ENCODE data around the gene NR1H4.

NR1H4 gene

DNA sequence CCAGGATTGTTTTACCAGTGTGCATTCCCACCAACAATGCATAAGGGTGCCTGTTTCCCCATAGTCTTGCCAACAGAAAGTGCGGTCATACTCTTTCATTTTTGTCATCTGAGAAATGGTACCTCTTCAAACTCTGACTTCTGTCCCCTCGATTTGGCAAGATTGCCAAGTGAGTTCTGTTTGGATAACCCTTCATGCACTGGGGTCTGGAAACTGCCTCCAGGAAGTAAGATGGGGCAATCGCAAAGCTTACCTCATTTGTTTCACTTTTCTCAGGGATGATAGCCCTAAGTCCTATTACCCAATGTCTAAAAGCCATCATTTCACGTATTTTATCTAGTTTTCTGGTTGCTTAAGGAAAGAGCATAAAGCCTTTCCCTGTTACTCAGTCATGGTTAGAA, 28.6 kb upstream of the NR1H4 start:
- Histone ChIP-seq H3K36me3 (ENCODE audit: control insufficient read depth, insufficient read depth, low read length) (no peaks in the 10 kb centered on the region), H3K4me1 (ENCODE audit: control insufficient read depth, insufficient read depth, low read length, poor library complexity, severe bottlenecking) (no peaks in the 10 kb centered on the region), H3K4me3 (ENCODE audit: extremely low read depth, insufficient read depth, low read length, poor library complexity, severe bottlenecking) (no peak overlapping the region), H3K27ac (ENCODE audit: low read depth, low read length, severe bottlenecking) (no peak overlapping the region), H3K9me3 (ENCODE audit: control insufficient read depth, low read length) (no peaks in the 10 kb centered on the region)
- 92 to 93% methylated on average over 3 of the region's 4 CpGs for WGBS, 2 experiments (ENCODE audit: insufficient coverage in 2 of 2)

DNA sequence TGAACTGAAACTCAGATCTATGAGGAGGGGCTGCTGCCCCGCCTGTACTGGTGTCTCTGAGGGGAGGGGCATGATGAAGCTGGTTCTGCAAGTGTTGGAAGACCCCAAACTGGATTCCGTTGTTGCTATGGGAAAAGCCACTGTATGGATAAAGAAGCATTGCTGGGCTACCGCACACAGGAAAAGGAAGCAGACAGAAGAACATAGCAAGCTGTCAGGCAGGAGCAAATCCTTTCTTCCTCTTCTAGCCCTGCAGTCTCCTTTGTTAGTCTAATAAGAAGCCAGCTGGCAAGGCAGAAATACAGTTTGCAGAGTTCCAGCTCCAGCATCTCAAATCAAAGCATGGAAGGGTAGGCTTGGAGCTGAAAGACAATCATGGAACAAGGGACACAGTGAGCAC, 26.3 kb upstream of the NR1H4 start:
- WGBS, 2 experiments (ENCODE audit: insufficient coverage in 2 of 2), result 54 to 59% methylated on average over 3 of the region's 3 CpGs
- Histone ChIP-seq H3K27ac (ENCODE audit: low read depth, low read length, severe bottlenecking) (no peak overlapping the region), H3K36me3 (ENCODE audit: control insufficient read depth, insufficient read depth, low read length) (no peaks in the 10 kb centered on the region), H3K9me3 (ENCODE audit: control insufficient read depth, low read length) (no peaks in the 10 kb centered on the region), H3K4me1 (ENCODE audit: control insufficient read depth, insufficient read depth, low read length, poor library complexity, severe bottlenecking) (no peaks in the 10 kb centered on the region), H3K4me3 (ENCODE audit: extremely low read depth, insufficient read depth, low read length, poor library complexity, severe bottlenecking) (no peak overlapping the region)

DNA sequence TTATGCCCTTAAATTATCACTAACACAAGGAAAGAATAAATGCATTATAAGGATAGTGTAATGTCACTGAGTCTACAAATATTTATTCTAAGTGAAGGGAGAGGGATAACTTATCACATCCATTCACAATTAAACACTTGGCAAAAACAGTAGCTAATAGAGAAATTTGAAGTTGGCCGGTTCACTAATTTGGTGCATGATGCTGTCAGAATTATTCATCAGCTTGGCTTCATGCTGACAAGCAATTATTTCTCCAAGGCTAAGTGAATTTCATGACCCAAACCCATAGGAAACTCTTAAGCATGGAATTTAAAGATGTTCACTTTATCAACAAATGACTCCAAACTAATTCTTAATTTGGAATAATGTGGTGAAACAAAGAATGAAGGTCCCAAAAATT, 25.0 kb upstream of the NR1H4 start:
- no peaks in the 10 kb centered on the region for H3K36me3 ChIP-seq (ENCODE audit: control insufficient read depth, insufficient read depth, low read length)
- 100% methylated on average over 1 of the region's 1 CpG; no CpG with 5 or more reads in 1 of the 2 experiments for WGBS, 2 experiments (ENCODE audit: insufficient coverage in 2 of 2)
- H3K4me1 ChIP-seq (ENCODE audit: control insufficient read depth, insufficient read depth, low read length, poor library complexity, severe bottlenecking), result no peaks in the 10 kb centered on the region
- no peaks in the 10 kb centered on the region for H3K9me3 ChIP-seq (ENCODE audit: control insufficient read depth, low read length)
- no peak overlapping the region for H3K4me3 ChIP-seq (ENCODE audit: extremely low read depth, insufficient read depth, low read length, poor library complexity, severe bottlenecking)
- no peak overlapping the region for H3K27ac ChIP-seq (ENCODE audit: low read depth, low read length, severe bottlenecking)

DNA sequence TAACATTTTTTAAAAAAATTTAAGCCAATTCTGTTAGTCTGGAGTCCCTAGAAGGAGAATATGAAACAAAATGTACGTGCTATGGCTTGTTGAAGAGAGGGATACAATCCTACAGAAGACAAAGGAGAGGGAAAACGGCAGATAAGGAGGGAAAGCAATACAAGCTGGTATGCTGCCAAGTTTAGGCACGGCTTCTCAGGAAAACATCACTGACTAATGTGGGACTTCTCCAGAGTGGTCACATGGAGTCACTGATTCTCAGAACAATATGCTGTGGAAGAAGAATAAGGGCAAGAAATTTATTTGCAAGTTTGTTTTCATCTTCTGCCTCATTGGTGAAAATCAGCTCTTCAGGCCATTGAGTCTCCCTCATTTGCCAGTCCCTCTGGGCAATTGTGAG, 22.9 kb upstream of the NR1H4 start:
- Histone ChIP-seq H3K4me3 (ENCODE audit: extremely low read depth, insufficient read depth, low read length, poor library complexity, severe bottlenecking) (no peak overlapping the region), H3K9me3 (ENCODE audit: control insufficient read depth, low read length) (no peaks in the 10 kb centered on the region), H3K36me3 (ENCODE audit: control insufficient read depth, insufficient read depth, low read length) (no peaks in the 10 kb centered on the region), H3K27ac (ENCODE audit: low read depth, low read length, severe bottlenecking) (no peak overlapping the region), H3K4me1 (ENCODE audit: control insufficient read depth, insufficient read depth, low read length, poor library complexity, severe bottlenecking) (no peaks in the 10 kb centered on the region)
- WGBS, 2 experiments (ENCODE audit: insufficient coverage in 2 of 2), result 90 to 91% methylated on average over 3 of the region's 3 CpGs

DNA sequence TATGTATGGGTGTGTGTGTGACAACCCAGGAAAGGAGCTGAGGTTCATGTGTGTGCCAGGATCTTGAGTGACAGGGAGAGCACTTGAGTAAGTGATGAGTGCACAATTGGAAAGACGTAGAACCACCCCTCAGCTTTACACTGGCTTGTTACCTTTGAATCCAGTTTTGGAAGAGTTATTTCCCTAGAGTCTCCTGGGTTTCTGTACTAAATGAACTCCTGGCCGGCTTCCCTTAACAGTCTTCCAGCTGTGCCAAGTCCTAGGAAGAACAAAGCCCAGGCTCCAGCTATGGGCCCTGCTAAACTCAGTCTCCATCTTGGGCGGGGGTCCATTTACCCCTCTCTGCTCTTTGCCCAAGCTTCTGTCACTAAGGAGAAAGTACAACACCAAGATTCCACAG, 19.7 kb upstream of the NR1H4 start:
- 75% methylated on average over 1 of the region's 3 CpGs; no CpG with 5 or more reads in 1 of the 2 experiments for WGBS, 2 experiments (ENCODE audit: insufficient coverage in 2 of 2)
- no peak overlapping the region for H3K4me3 ChIP-seq (ENCODE audit: extremely low read depth, insufficient read depth, low read length, poor library complexity, severe bottlenecking)
- no peak overlapping the region for H3K27ac ChIP-seq (ENCODE audit: low read depth, low read length, severe bottlenecking)
- H3K4me1 ChIP-seq (ENCODE audit: control insufficient read depth, insufficient read depth, low read length, poor library complexity, severe bottlenecking), result no peaks in the 10 kb centered on the region
- H3K9me3 ChIP-seq (ENCODE audit: control insufficient read depth, low read length), result no peaks in the 10 kb centered on the region
- no peaks in the 10 kb centered on the region for H3K36me3 ChIP-seq (ENCODE audit: control insufficient read depth, insufficient read depth, low read length)

DNA sequence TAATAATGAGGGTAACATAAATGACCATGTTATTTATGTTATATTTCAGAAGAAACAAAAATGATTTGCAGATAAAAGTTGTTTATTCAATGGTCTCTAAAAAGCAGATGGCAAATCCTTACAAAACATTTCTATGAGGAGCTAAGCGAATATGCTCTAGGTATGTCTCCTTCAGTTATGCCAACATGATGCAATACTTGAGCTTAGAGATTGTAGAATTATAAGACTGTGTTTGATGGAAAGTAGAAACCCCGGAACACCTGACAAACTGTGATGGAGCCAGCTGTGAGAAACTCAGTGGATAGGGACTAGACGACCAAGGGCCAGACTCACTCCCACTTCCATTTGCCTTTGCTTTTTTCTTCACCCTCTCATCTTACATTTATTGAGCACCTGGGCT, 17.8 kb upstream of the NR1H4 start:
- Histone ChIP-seq H3K36me3 (ENCODE audit: control insufficient read depth, insufficient read depth, low read length) (no peaks in the 10 kb centered on the region), H3K9me3 (ENCODE audit: control insufficient read depth, low read length) (no peaks in the 10 kb centered on the region), H3K27ac (ENCODE audit: low read depth, low read length, severe bottlenecking) (no peak overlapping the region), H3K4me3 (ENCODE audit: extremely low read depth, insufficient read depth, low read length, poor library complexity, severe bottlenecking) (no peak overlapping the region), H3K4me1 (ENCODE audit: control insufficient read depth, insufficient read depth, low read length, poor library complexity, severe bottlenecking) (no peaks in the 10 kb centered on the region)
- WGBS, 2 experiments (ENCODE audit: insufficient coverage in 2 of 2), result 89% methylated on average over 1 of the region's 3 CpGs; no CpG with 5 or more reads in 1 of the 2 experiments

DNA sequence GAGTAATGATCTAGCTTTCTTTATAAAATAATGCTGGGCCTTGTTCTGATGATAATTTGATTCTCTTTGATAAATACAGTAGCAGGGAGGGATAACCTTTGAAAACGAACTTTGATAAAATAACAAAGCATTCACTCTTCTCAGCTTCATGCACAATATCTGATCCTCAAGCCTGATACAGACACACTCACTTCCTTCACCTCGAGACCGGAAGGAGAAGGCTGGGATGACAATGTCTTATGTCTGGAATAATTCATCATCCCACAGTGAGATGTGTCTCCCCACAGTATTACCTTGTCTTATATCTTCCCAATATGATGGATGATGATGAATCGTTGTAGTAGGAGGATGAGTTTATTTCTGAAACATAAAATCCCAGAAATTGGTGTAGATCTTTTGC, 15.5 kb upstream of the NR1H4 start:
- Histone ChIP-seq H3K4me1 (ENCODE audit: control insufficient read depth, insufficient read depth, low read length, poor library complexity, severe bottlenecking) (no peaks in the 10 kb centered on the region), H3K9me3 (ENCODE audit: control insufficient read depth, low read length) (no peaks in the 10 kb centered on the region), H3K36me3 (ENCODE audit: control insufficient read depth, insufficient read depth, low read length) (no peaks in the 10 kb centered on the region), H3K4me3 (ENCODE audit: extremely low read depth, insufficient read depth, low read length, poor library complexity, severe bottlenecking) (no peak overlapping the region), H3K27ac (ENCODE audit: low read depth, low read length, severe bottlenecking) (no peak overlapping the region)
- WGBS, 2 experiments (ENCODE audit: insufficient coverage in 2 of 2), result 100% methylated on average over 2 of the region's 4 CpGs; no CpG with 5 or more reads in 1 of the 2 experiments

DNA sequence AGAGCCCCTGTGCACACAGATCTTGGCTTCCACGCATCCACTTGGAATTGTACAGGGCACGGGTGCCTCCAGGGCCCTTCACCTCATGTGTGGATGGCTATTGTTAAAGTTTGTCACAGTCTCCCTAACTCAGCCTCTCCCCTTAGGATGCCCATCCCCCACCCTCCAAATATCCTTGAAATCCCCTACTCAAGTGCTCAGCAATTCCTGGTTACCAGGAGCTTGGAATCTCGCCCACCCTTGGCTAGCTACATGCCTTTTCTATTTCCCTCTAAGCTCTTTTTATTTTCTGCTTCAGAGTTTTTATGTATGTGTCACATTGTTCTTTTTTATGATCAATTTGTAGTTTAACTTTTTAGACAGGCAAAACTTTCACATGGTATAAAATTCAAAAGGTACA, 13.0 kb upstream of the NR1H4 start:
- no peak overlapping the region for H3K27ac ChIP-seq (ENCODE audit: low read depth, low read length, severe bottlenecking)

DNA sequence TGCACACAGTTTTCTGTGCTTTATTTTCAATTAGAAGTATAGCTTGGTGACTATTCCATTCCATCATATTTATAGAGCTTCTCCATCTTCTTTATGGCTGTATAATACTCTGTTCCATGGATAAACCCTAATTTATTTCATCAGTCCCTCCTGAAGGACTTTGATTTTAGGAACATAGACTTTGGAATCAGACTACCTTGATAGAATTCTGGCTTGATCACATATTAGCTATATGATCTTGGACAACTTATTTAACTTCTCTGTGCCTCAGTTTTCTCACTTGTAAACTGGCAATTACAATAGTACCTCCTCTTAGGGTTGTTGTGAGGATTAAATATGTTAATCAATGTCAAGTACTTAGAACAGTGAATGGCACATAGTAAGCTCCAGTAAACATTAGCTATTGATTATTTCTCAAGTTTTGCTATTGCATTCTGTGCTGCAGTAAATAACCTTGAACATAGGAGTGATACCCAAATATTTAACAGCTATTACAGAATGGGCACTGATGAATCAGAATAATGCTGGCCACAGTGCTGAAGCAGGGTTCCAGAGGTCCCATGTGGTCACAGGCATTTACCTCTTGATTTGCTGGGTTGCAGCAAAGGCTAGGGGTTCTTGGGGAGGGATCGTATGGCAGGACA, 12.2 kb upstream of the NR1H4 start:
- no peaks in the 10 kb centered on the region for H3K4me1 ChIP-seq (ENCODE audit: control insufficient read depth, insufficient read depth, low read length, poor library complexity, severe bottlenecking)
- no peak overlapping the region for H3K27ac ChIP-seq (ENCODE audit: low read depth, low read length, severe bottlenecking)
- 80% methylated on average over 1 of the region's 1 CpG; no CpG with 5 or more reads in 1 of the 2 experiments for WGBS, 2 experiments (ENCODE audit: insufficient coverage in 2 of 2)
- H3K4me3 ChIP-seq (ENCODE audit: extremely low read depth, insufficient read depth, low read length, poor library complexity, severe bottlenecking), result no peak overlapping the region
- H3K36me3 ChIP-seq (ENCODE audit: control insufficient read depth, insufficient read depth, low read length), result no peaks in the 10 kb centered on the region
- H3K9me3 ChIP-seq (ENCODE audit: control insufficient read depth, low read length), result no peaks in the 10 kb centered on the region

More for the DNA sequence above, 13.0 kb upstream of the NR1H4 start:
- H3K36me3 ChIP-seq (ENCODE audit: control insufficient read depth, insufficient read depth, low read length), result no peaks in the 10 kb centered on the region
- WGBS, 2 experiments (ENCODE audit: insufficient coverage in 2 of 2), result 80% methylated on average over 2 of the region's 3 CpGs; no CpG with 5 or more reads in 1 of the 2 experiments
- no peaks in the 10 kb centered on the region for H3K9me3 ChIP-seq (ENCODE audit: control insufficient read depth, low read length)
- no peaks in the 10 kb centered on the region for H3K4me1 ChIP-seq (ENCODE audit: control insufficient read depth, insufficient read depth, low read length, poor library complexity, severe bottlenecking)
- H3K4me3 ChIP-seq (ENCODE audit: extremely low read depth, insufficient read depth, low read length, poor library complexity, severe bottlenecking), result no peak overlapping the region

DNA sequence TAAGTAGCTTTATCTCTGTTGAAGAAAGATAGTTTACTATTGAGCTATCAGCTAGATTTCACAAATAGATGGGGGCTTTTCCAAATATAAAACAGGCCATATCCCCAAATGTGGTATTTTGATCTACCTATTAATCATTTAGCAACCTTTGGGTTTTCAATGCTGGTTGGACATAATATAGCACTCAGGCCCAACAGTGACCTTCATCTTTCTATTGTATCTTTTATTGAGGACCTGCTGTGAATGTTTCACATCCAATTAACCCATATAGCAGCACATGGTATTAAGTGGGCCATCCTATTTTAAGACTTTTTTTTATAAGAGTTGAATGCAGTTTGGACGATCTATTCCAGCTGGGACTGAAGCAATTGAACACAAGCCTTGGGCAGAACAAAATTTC, 10.0 kb upstream of the NR1H4 start:
- no CpG with 5 or more reads among the region's 1 CpG for WGBS, 2 experiments (ENCODE audit: insufficient coverage in 2 of 2)
- Histone ChIP-seq H3K9me3 (ENCODE audit: control insufficient read depth, low read length) (no peaks in the 10 kb centered on the region), H3K4me1 (ENCODE audit: control insufficient read depth, insufficient read depth, low read length, poor library complexity, severe bottlenecking) (no peaks in the 10 kb centered on the region)

DNA sequence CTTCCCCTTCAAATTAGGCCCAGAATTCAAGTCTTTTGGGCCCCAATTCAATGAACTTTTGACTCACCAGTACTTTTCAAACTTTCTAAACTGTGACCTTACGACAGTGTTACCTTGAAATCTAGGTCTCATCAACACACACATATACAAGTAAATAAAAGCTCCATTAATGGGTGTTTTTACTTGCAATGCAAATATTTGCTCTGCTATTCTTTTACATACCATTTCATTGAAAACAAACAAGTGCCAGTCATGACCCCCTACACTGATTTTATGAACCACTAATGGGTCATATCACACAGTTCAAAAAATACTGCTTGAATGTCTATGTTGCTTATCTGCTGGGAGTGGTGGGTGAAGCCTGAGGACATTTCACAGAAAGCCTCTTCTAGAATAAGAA, 9.1 kb upstream of the NR1H4 start:
- Histone ChIP-seq H3K4me1 (ENCODE audit: control insufficient read depth, insufficient read depth, low read length, poor library complexity, severe bottlenecking) (no peaks in the 10 kb centered on the region), H3K27ac (ENCODE audit: low read depth, low read length, severe bottlenecking) (no peak overlapping the region), H3K36me3 (ENCODE audit: control insufficient read depth, insufficient read depth, low read length) (no peaks in the 10 kb centered on the region), H3K9me3 (ENCODE audit: control insufficient read depth, low read length) (no peaks in the 10 kb centered on the region), H3K4me3 (ENCODE audit: extremely low read depth, insufficient read depth, low read length, poor library complexity, severe bottlenecking) (no peak overlapping the region)
- 100% methylated on average over 1 of the region's 1 CpG; no CpG with 5 or more reads in 1 of the 2 experiments for WGBS, 2 experiments (ENCODE audit: insufficient coverage in 2 of 2)

More for the DNA sequence above, 10.0 kb upstream of the NR1H4 start:
- Histone ChIP-seq H3K36me3 (ENCODE audit: control insufficient read depth, insufficient read depth, low read length) (no peaks in the 10 kb centered on the region), H3K4me3 (ENCODE audit: extremely low read depth, insufficient read depth, low read length, poor library complexity, severe bottlenecking) (no peak overlapping the region), H3K27ac (ENCODE audit: low read depth, low read length, severe bottlenecking) (no peak overlapping the region)
